Left lobe of liver (tissue), 2 donors: ENCODE results near the gene UBE2Q2. TPM values are rescaled to one million over a fixed set of nuclear protein-coding genes. Genes with fewer than 3 reads are reported as not detected.
"Not testable (repeated sequence)": the region's sequence is repeated elsewhere in the genome, so short reads cannot be mapped to it uniquely, and the experiment has no call there.

Experiments used
- ATAC-seq: fragments of 200-7000 bp; cut with Tn5 transposase; one replicate; pipeline ENCODE4 v1.9.1; 2020; ENCODE audit warnings: mild to moderate bottlenecking, moderate library complexity
- DNase-seq: peaks from one replicate; pipeline ENCODE4 v3.0.0-alpha.2; 2020; ENCODE audit warnings: low spot score
- total RNA-seq: library from RNA; stranded (reverse); gene quantifications from one replicate; pipeline ENCODE4 v1.2.1, GENCODE V29; 2021
- donor health status: DM: no; HTN: no; CAD: no; lungs with moderate emphysema.
- donor health status: DM: no; HTN: yes; CAD: no.

Gene UBE2Q2
- 2.2 TPM for total RNA-seq

DNA sequence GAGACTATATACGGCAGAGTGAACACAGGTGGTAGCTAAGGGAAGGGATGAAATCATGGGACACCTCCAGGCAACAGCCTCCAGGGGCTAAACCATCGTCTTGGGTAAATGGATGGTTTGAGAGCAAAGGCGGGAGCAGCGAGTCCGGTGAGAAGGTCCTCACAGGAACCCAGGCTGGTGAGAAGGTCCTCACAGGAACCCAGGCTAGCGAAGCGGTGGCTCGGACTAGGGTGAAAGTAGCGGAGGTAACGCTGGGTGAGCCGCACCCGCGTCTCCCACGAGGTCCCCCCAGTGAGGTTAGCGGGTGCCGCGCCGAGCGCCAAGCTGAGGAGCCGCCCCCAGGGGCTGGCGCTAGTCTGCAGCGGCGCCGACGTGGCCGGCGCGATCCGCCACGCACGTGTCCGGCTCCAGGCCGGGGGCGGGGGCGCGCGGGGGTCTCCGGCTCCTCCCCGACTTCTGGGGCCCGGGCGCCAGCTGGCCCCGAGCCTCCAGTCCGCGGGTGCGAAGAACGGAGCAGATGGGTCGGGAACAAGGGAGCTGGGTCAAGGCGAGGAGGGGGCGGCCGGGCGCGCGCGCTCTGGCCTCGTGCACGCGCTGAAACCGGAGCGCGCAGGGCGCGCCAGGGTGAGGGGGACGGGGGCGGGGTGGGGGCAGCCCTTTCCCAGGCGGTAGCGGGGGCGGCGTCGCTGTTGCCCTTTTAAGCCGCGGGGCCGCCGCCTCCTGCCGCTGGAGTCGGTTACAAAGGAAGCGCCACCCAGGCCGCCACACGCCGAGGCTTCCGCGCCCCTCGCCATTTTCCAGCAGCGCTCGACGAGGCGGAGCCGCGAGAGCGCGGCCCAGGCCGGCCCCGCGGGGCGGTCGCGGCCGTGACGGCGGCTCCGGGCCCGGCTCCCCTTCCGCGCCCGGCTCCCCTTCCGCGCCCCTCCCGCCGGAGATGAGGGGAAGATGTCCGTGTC is at the start of gene UBE2Q2:
Gene UBE2Q2, plus strand, starts transcription at position 726 of the 956 bp plus-strand sequence. Its CDS starts 220 bp downstream, at position 946.
- ATAC-seq (peak; percentile 65), DNase-seq (peak; percentile 55)

DNA sequence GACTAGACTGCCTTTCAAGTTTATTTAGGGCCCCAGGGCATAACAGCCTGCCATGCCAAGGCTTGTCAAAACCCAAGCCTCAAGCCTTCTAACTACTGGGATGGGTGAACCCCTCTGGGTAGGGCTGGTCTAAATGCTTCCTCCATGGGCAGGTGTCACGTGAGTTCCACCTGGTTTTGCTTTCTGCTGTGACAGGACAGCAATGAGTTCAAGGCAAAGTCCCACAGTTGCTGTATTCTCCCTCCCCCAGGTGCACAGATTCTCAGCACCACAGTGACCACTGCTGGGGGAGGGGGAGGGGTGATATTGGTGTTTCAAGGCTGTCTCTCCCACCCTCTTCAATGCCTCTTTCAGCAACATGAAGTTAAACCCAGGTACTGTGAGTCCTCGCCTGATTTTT is 46.9 kb upstream of the UBE2Q2 start:
- ATAC-seq (no peak), DNase-seq (no peak)

DNA sequence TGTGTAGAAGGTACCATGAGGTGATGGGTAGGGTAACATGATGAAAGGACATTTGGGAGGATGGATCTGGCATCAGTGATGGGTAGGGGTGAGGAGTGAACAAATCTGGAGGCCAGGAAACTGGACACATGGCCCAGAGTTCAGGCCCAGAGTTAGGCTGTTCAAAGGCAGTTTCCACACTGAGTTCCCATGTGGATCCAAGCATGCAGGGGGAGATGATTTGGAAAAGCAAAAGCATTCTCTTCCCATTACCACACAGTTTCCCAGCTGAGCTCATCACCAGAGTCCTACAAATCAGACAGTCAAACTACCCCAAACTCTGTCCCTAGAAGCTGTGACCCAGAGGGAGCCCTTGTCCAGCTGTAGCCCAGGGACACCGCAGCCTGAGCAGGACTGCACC is 46.1 kb upstream of the UBE2Q2 start:
- not testable (repeated sequence) for DNase-seq, ATAC-seq

DNA sequence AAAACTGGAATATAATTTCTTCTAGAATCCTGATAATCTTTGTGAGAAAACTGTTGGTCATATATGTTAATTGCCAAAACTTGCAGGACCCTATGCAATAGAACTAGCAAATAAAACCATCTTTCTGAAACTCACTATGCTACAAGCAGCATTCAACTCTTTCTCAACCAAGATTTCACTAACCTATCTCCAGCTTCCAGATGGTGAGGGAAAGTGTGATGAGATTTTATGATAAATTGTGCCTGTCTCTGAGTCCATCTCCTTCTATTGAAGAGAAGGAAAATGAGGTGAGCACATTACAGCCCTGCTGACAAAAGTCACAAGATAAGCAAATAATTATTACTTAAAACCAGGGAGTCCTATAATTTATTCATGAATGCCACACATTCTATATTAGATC is 44.1 kb upstream of the UBE2Q2 start:
- ATAC-seq (no peak), DNase-seq (no peak)

DNA sequence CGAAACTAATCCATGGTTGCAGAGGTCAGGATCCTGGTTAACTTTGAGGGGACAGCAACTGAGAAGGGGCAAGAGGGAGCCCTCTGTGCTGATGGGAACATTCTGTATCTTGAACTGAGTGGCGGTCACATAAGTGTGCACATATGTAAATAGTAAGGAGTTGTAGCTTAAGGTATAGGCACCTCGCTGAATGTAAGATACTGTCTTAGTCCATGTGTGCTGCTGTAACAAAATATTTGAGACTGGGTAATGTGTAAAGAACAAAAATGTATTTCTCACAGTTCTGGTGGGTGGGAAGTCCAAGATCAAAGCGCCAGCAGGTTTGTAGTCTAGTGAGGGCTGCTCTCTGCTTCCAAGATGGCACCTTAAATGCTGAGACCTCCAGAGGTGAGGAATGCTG is 42.8 kb upstream of the UBE2Q2 start:
- not testable (repeated sequence) for DNase-seq, ATAC-seq

DNA sequence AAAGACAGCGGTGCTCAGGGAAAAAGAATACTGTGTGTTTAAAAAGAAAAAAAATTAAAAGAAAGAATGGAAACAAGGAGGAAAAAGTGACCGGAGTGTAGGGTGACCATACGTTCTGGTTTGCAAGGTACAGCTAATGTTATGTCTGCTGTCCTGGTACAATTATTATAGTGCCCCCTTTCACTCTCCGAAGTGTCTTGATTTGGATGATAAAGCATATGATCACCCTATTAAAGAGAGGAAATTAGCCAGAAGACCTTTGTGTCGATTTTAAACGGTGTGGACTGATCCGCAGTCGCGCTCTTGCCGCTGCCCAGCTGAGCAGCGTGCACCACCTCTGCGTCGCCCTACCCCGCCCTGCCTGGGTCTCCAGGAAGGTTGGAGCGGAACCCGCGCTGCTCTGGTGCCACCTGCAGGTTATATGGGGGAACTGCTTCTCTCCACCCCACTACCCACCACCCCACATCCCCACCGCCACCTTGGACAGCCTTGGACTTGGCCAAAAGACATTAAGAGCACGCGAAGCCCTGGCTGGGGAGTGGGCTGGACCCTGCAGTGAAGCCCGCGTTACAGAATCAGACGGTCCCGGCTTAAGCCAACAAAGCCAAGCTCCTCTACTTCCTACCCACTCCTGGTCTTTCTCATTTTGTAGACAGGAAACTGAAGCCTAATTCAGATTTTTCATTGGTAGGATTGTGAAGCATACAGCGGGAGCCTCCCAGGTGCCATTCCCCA is 41.2 kb upstream of the UBE2Q2 start:
- peak; percentile 100 for ATAC-seq
- peak; percentile 79 for DNase-seq

DNA sequence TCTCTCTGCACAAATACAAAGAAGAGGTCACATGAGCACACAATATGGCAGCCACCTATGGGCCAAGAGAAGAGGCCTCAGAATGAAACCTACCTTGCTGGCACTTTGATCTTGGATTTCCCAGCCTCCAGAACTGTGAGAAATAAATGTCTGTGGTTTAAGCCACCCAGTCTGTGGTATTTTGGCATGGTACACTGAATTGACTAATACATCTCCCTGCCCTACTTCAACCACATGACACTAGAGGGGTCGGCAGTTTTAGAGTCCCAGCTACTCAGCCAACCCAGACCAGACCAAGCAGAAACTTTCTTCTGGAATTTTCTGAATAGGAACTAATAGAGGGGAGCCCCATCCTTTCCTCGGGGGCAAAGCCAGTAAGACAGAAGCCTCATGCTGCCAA is 35.8 kb upstream of the UBE2Q2 start:
- ATAC-seq, DNase-seq: not testable (repeated sequence)

DNA sequence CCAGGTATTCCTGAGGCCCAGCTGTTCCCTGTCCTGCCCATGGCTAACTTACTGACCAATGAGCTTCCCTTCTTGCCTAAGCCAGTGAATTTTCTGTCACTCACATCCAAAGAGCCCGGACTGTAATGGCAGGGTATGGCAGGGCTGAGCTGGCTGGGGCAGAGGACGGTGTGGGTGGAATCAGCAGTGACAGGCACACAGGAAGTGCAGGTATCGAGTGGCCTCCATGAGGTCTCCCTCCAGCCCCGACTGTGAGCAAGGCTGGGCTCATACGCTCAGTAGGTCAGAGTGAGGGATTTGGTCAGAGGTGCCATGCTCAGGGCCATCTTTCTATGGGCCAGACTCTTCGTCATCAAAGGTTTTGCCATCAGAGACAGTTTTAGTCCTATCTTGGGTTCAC is 35.2 kb upstream of the UBE2Q2 start:
- ATAC-seq, DNase-seq: not testable (repeated sequence)

DNA sequence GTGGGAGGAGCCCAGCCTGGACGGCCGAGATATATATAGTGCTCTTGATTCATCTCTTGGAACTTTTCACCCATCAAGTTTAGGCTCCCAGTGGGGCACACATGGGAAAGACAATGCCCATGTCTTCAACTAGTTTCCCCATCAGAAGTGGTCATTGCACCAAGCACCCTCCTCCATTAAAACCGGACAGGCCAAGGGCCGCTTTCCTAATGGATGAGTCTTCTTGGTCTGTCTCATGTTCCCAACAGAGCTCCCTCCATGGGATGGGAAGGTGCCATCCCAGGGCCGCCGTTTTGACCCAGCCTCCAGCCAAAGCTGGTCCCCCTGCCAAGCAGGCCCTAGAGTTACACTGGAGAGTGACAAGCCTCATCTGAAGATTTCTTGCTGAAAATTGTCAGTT is 34.7 kb upstream of the UBE2Q2 start:
- no peak for ATAC-seq
- DNase-seq: no peak

DNA sequence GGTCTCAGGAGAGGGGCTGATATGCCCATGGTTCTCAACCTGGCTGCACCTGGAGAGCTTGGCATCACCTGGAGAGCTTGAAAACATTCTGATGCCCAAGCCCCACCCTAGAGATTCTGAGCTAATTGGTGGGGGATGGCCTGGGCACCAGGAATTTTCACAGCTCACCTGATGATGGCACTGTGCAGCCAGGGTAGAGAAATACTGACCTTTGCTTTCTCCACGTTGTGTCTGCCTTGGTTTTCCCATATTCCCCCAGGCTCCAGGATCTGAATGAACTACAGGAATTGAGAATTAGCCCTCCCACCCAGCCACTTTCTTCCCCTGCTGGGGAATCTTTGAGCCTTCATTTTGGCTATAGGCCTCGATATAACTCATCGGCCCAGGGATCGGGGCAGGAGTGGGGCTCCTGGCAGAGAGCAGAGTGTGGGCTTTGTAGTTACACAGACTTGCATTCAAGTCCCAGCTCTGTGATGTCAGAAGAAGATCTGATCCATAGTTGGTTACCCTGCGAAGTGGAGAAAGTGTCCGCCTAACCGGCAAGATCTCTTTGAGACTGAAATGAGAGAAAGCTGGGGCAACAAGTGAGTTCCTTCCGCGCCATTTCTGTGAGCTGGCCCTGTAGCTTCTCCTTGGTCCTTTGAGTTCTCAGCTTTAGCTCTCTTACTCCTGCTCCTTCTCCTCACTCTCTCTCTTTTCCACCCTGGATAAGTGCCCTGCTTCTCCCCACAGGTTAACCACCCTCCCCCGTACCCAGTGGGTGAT is 33.1 kb upstream of the UBE2Q2 start:
- DNase-seq: no peak

DNA sequence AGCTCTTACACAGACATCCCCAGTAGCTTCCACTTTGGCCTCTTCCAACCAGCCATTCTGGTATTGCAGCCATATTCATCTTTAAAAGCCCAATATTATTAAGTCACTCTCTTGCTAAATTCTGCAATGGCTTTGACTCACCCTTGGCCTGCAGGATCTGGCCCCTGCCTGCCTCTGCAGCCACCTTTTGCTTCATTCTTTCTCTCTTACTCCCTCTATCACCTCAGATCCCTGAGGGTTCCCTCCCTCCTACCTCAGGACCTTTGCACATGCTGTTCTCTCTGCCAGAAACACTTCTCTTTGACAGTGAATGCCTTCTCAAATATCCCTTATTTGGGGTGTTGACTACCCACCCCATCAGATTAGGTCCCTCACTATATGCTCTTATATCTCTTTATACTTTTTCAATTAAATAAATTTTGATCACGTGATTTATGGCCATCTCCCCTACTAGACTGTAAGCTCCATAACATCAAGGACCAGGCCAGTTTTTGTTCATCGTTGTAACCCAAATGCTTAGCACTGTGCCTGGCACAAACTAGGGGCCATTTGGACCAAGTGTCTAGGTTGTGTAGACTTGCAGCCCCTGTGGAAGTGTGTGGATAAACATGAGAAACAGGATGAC is 32.3 kb upstream of the UBE2Q2 start:
- ATAC-seq (no peak), DNase-seq (no peak)

More for the DNA sequence above, 33.1 kb upstream of the UBE2Q2 start:
- peak; percentile 95 for ATAC-seq

DNA sequence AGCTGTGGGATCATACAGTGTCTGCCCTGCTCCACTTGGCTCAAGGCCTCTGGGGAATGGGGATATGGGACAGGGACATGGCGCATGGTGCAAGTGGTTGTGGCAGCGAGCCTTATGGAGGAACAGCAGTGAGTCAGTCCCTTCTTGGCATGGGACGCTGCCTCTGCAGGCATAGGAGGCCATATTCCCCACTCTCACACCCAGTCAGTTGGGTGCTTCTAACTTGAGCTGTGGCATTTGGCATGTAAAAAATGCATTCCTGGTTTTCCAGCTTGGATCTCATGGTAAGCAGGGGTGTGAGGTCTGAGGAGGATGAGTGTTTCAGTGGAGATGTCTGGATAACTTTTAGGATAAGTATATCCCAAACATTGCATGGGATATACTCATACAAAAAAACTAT is 31.6 kb upstream of the UBE2Q2 start:
- ATAC-seq (no peak), DNase-seq (no peak)

DNA sequence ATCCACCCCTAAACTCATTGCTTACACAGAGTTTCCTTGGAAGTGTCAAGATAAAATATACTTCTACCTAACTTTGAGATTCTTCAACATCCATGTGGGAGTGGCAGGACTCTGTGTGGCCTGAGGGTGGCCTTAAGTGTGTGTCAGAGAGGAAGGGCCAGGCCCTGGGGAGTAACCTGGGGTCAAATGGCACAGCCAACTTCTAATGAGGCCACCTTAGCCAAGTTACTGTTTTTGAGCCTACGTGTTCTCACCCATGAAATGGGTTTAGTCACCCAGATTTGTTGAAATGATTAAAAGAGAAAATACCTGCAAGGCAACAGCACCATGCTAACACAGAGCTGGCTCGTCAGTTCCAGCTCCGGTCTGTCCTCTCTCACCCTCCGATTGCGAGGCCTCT is 28.5 kb upstream of the UBE2Q2 start:
- ATAC-seq (no peak), DNase-seq (no peak)

DNA sequence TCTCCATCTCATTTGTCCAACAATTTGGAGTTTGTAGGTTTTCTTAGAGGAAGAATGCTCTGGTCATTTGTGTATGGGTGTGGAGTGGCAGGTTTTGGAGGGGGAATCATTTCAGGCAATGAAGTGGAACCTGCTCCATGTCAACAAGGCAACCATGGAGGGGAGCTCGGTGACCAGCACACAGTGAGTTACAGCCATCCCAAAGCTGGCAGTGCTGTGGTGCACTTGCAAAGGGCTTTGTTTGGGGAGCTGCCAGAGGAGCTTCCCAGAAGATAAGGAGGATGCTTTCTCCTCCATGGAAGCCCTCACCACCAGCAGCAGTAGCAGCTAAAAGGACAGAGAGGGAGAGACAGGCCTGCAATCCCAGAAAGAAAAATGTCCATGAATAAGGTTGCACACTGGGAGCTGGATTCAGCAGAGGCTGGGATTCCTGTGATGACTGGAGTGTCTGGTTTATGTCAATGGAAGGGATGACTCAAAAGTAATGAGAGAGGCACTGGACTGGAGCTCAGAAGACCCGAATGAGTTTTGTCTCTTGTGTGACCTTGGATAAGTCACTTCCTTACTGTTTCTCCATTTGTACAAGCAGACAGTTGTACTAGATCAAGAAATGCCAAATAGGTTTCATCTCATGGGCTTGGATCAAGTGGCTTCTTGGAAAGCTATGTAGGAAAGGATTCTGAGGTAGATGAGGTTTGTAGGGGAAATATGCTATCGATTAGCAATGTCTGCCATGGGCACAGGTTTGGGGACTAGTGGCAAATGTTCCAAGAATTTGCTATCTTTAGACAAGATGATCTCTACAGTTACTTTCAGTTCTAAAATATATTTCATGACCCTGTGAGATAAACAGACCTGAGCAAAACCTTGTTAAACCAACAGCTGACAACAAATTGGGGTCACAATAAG is 27.2 kb upstream of the UBE2Q2 start:
- DNase-seq: no peak
- ATAC-seq: no peak

DNA sequence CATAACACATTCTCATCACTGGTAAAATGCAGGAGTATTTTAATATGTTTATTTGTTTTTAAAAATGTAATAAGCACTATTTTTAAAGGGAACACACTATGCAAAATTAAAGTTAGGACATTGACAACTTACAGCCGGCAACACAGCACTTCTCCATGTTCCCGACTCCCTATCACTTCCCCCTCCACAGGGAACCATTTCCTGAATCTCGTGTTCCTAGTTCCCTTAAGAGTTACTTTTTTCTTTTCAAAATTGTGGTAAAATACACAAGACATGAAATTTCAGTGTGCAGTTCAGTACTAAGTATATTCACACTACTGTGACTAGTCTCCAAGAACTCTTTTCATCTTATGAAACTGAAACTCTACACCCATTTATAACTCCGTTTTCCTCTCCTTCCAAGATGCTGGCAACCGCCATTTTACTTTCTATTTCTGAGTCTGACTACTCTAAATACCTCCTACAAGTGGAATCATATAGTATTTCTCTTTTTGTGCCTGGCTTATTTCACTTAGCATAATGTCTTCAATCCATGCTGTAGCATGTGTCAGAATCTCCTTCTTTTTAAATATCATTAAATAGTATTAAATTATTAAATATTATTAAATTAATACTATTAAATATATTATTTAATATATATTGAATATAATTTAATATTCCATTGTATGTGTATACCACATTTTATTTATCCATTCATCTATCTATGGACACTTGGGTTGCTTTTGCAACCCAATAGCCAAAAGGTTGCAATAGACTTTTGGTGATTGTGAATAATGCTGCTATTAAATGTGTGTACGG is 25.9 kb upstream of the UBE2Q2 start:
- DNase-seq (no peak), ATAC-seq (no peak)

DNA sequence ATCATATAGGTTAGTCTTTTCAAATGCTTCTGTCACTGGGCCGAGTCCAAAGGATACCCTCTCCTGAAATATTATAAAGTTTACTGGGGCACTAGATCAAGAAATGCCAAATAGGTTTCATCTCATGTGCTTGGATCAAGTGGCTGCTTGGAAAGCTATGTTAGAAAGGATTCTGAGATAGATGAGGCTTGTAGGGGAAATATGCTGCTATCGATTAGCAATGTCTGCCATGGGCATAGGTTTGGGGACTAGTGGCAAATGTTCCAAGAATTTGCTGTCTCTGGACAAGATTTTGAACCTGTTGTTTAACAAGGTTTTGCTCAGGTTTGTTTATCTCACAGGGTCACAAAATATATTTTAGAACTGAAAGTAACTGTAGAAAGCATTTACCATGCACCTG is 23.0 kb upstream of the UBE2Q2 start:
- no peak for ATAC-seq
- no peak for DNase-seq

DNA sequence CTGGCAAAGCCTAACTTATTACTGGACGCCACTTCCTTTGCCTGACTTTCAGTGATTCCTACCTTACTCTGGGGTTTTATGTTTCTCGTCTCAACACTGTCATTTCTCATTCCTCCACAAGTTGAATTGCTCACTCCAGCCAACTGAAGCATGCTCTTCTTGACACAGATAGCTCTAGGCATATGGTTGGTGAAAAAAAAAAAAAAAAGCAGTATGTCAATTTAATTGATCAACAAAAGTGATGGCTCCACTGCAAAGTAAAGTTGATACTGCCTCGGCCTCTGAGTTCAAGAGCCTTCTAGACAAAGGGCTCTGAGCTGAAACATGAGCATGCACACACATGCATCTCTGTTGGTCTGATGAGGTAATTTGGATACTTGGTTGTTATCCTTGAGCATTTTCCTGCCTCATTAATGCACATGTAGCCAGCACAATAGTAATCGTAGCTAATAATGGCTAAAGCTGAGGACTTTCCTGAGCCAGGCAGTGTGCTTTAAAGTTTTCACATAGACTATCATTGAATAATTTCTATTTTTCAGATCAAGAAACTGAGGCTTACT is 21.4 kb upstream of the UBE2Q2 start:
- ATAC-seq: no peak

DNA sequence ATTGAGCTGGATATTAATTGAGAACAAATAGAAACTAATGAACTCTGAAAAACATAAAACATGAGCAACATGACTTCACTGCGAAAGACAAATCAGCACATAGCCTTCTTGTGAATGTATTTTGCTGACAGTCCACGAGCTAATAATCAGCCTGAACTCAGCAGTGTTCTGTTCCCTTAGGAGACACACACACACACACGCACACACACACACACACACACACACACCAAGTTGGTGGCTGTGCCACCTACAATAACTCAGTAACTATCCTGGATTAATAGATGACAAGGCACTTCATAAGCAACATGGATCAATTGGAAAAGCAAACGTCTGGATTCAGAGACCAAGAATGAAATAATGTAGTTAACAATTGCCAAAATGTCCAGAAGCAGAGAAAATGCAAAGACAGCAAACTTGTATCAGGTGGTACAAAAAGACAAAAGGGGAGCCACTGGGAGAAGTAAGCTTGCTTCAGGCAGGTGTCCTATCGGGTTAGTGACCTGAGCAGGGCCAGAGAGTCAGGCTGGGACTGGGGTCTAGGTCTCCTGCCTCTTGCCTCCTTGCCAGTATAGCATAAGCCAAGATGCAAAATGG is 20.5 kb upstream of the UBE2Q2 start:
- ATAC-seq (no peak), DNase-seq (no peak)

More for the DNA sequence above, 21.4 kb upstream of the UBE2Q2 start:
- no peak for DNase-seq
